ENCODE data around the gene HSD3B2.

GRCh38 chr1:119467219-119467618 is 52.3 kb downstream of the HSD3B2 start:
- no peak for TF ChIP-seq REST (IDR thresholded peaks at IDR 0.05; ENCODE audit: unreplicated experiment)
- TF ChIP-seq POLR2AphosphoS5 (IDR thresholded peaks at IDR 0.05; ENCODE audit: low read depth), result no peak
- TF ChIP-seq CTCF (conservative IDR thresholded peaks at IDR 0.05; ENCODE audit: low read depth in 2 of 2), result no peak
- TF ChIP-seq EZH2phosphoT487 (IDR thresholded peaks at IDR 0.05; ENCODE audit: unreplicated experiment), result no peak
- TF ChIP-seq NANOG (IDR thresholded peaks at IDR 0.05; ENCODE audit: borderline replicate concordance), result no peak
- TF ChIP-seq CREB1 (CRISPR knock-in tag; IDR thresholded peaks at IDR 0.05; ENCODE audit: low read depth), result no peak
- TF ChIP-seq EZH2 (IDR thresholded peaks at IDR 0.05; ENCODE audit: low read depth, unreplicated experiment), result no peak
- TF ChIP-seq ETS1 (IDR thresholded peaks at IDR 0.05), result no peak
- no peak for TF ChIP-seq JUNB (IDR thresholded peaks at IDR 0.05; ENCODE audit: unreplicated experiment)
- TF ChIP-seq ZNF331 (CRISPR knock-in tag; IDR thresholded peaks at IDR 0.05; ENCODE audit: low read depth), result no peak
- TF ChIP-seq STAT1 (IDR thresholded peaks at IDR 0.05; ENCODE audit: unreplicated experiment), result no peak
- no peak for TF ChIP-seq ZNF462 (CRISPR knock-in tag; IDR thresholded peaks at IDR 0.05)
- no peak for TF ChIP-seq ZNF114 (CRISPR knock-in tag; IDR thresholded peaks at IDR 0.05)
